Bronchial smooth muscle cell (primary cell): ENCODE results near the gene CXCL13. TPM values are rescaled to one million over a fixed set of nuclear protein-coding genes. Genes with fewer than 3 reads are reported as not detected.

ENCODE experiments used
- total RNA-seq: library from RNA; depleted of rRNA; stranded (reverse); fragments of >200 nt; gene quantifications from 2 replicates; pipeline ENCODE4 v1.2.1, GENCODE V29; 2014

Gene CXCL13
- total RNA-seq = not detected in 2 replicates

GRCh38 chr4:77605210-77605902 is at the start of gene CXCL13:
Gene CXCL13 (plus strand): TSS chr4:77605820. CDS start chr4:77605866, 46 bp downstream.

Other genes with a start within 250 kb of the CXCL13 start
- gene CNOT6L, start 213.5 kb downstream of the CXCL13 start, total RNA-seq = 8.0 and 9.1 TPM in 2 replicates